OCI-LY7 (cell line): ENCODE measurements around the gene POP5. TPM values are rescaled to one million over a fixed set of nuclear protein-coding genes. Genes with fewer than 3 reads are reported as not detected.

Experiments
- BruUV-seq: library from RNA; stranded (reverse); fragments of 400-500 nt; replicated peaks from 2 replicates; lab custom pipeline; 2021; lab: Mats Ljungman, UMichigan
- CTCF ChIA-PET: fragments of 300-600 bp; sonication (Branson Sonifier 250); formaldehyde crosslinking; loops from one replicate; lab custom pipeline; 2022; ENCODE audit warnings: antibody characterized with exemption; ENCODE audit not compliant: unreplicated experiment; lab: Charles Lee
- POLR2A ChIA-PET: fragments of 300-600 bp; sonication (Branson Sonifier 250); formaldehyde crosslinking; loops from one replicate; lab custom pipeline; 2022; ENCODE audit warnings: antibody characterized with exemption; lab: Charles Lee
- DNase-seq: peaks from one replicate; pipeline ENCODE4 v3.0.0-alpha.2; 2015; ENCODE audit warnings: low spot score
- H2AFZ ChIP-seq: fragments of 200-600 bp; sonication (generic), shearing (Covaris generic); 2 replicates; pipeline ENCODE4 v1.6.1; 2014; ENCODE audit warnings: mild to moderate bottlenecking, antibody characterized with exemption, low read length, moderate library complexity
- H3K27ac ChIP-seq: fragments of 200-600 bp; sonication (generic); 2 replicates; pipeline ENCODE4 v1.5.1; 2014; ENCODE audit warnings: mixed run types, low read depth, mild to moderate bottlenecking, moderate library complexity, low read length, inconsistent platforms; ENCODE audit not compliant: poor library complexity, severe bottlenecking
- H3K36me3 ChIP-seq: fragments of 200-600 bp; sonication (generic); 2 replicates; pipeline ENCODE4 v1.6.1; 2014; ENCODE audit warnings: mild to moderate bottlenecking, antibody characterized with exemption, low read length, moderate library complexity, mixed read lengths; ENCODE audit not compliant: insufficient read depth
- H3K4me1 ChIP-seq: fragments of 200-600 bp; sonication (generic); 2 replicates; pipeline ENCODE4 v1.5.1; 2014; ENCODE audit warnings: mild to moderate bottlenecking, low read length; ENCODE audit not compliant: insufficient read depth, poor library complexity, severe bottlenecking
- H3K4me2 ChIP-seq: fragments of 200-600 bp; sonication (generic); 2 replicates; pipeline ENCODE4 v1.6.1; 2014; ENCODE audit warnings: mild to moderate bottlenecking, low read length
- H3K4me3 ChIP-seq: fragments of 200-600 bp; sonication (generic); 2 replicates; pipeline ENCODE4 v1.5.1; 2014; ENCODE audit warnings: mild to moderate bottlenecking, low read depth, low read length; ENCODE audit not compliant: poor library complexity, severe bottlenecking
- H3K79me2 ChIP-seq: fragments of 200-600 bp; sonication (generic); 2 replicates; pipeline ENCODE4 v1.6.1; 2016; ENCODE audit warnings: low read depth, mild to moderate bottlenecking, low read length, moderate library complexity, mixed read lengths; ENCODE audit not compliant: insufficient read depth
- H3K9me2 ChIP-seq: fragments of 200-600 bp; sonication (generic); 2 replicates; pipeline ENCODE4 v1.6.1; 2016; ENCODE audit warnings: mild to moderate bottlenecking, low read length, mixed read lengths; ENCODE audit not compliant: insufficient read depth
- H3K9me3 ChIP-seq: fragments of 200-600 bp; sonication (generic); 2 replicates; pipeline ENCODE4 v1.6.1; 2014; ENCODE audit warnings: mild to moderate bottlenecking, mixed run types, low read length, mixed read lengths
- H4K20me1 ChIP-seq: fragments of 200-600 bp; sonication (generic); 2 replicates; pipeline ENCODE4 v1.6.1; 2014; ENCODE audit warnings: mild to moderate bottlenecking, antibody characterized with exemption, low read length, moderate library complexity, mixed read lengths; ENCODE audit not compliant: insufficient read depth
- EZH2phosphoT487 ChIP-seq: fragments of 200-600 bp; sonication (generic); IDR thresholded peaks from 2 replicates; pipeline ENCODE4 v1.6.1; 2018; ENCODE audit warnings: low read depth, borderline replicate concordance, mild to moderate bottlenecking, mixed run types, antibody characterized with exemption, low read length, moderate library complexity, mixed read lengths
- intact Hi-C: fragments of 100-400 bp; cut with micrococcal nuclease; formaldehyde crosslinking; loops from one replicate; pipeline ENCODE4 v1.10.0; 2022; ENCODE audit not compliant: unreplicated experiment
- total RNA-seq, 2 experiments: library from RNA; depleted of rRNA in 1 of 2; stranded (reverse); fragments of >200 nt in 1 of 2; shearing (Covaris generic) in 1 of 2; gene quantifications; 2 replicates each; pipeline ENCODE4 v1.2.3, GENCODE V29; 2014 to 2022
- TF ChIP-seq, protein P1 (sequence below): fragments of 200-600 bp; sonication (generic); conservative IDR thresholded peaks from 2 replicates; pipeline ENCODE4 v1.5.1; 2014; ENCODE audit warnings: mild to moderate bottlenecking, antibody characterized with exemption, low read length, moderate library complexity, mixed read lengths

Gene POP5
- total RNA-seq, 2 experiments from 2014 or later = 61.8 to 65.8 TPM

DNA sequence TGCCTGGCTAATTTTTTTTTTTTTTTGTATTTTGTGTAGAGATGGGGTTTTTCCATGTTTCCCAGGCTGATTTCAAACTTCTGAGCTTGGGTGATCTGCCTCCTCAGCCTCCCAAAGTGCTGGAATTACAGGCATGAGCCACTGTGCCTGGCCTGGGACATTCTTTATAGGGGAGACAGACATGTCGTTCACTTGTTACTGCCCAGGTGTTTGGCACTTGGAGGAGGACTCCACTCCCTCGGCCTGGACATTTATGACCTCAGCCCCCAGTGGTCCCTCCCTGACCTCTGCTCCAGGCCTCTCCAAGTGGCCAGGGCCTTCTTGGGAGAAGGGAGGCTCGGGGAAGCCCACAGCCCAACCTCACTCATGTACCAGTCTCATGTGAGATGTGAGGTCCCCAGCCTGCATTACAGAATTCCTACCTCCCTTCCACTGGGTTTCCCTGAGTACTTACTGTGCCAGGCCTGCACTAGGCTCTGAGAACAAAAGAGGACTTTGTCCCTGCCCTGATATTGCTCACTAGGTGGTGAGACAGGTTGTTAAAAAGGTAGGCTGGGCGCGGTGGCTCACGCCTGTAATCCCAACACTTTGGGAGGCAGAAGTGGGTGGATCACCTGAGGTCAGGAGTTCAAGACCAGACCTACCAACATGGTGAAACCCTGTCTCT lies 9.7 kb upstream of the POP5 start:
- TF ChIP-seq EZH2phosphoT487 = no peak
- TF ChIP-seq, protein P1, sequence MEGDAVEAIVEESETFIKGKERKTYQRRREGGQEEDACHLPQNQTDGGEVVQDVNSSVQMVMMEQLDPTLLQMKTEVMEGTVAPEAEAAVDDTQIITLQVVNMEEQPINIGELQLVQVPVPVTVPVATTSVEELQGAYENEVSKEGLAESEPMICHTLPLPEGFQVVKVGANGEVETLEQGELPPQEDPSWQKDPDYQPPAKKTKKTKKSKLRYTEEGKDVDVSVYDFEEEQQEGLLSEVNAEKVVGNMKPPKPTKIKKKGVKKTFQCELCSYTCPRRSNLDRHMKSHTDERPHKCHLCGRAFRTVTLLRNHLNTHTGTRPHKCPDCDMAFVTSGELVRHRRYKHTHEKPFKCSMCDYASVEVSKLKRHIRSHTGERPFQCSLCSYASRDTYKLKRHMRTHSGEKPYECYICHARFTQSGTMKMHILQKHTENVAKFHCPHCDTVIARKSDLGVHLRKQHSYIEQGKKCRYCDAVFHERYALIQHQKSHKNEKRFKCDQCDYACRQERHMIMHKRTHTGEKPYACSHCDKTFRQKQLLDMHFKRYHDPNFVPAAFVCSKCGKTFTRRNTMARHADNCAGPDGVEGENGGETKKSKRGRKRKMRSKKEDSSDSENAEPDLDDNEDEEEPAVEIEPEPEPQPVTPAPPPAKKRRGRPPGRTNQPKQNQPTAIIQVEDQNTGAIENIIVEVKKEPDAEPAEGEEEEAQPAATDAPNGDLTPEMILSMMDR = no peak
- POLR2A ChIA-PET = interaction anchor here (0.7 kb wide), 1 partner anchor 40 kb away, joined by 4 read pairs; no protein-coding TSS in a partner anchor

DNA sequence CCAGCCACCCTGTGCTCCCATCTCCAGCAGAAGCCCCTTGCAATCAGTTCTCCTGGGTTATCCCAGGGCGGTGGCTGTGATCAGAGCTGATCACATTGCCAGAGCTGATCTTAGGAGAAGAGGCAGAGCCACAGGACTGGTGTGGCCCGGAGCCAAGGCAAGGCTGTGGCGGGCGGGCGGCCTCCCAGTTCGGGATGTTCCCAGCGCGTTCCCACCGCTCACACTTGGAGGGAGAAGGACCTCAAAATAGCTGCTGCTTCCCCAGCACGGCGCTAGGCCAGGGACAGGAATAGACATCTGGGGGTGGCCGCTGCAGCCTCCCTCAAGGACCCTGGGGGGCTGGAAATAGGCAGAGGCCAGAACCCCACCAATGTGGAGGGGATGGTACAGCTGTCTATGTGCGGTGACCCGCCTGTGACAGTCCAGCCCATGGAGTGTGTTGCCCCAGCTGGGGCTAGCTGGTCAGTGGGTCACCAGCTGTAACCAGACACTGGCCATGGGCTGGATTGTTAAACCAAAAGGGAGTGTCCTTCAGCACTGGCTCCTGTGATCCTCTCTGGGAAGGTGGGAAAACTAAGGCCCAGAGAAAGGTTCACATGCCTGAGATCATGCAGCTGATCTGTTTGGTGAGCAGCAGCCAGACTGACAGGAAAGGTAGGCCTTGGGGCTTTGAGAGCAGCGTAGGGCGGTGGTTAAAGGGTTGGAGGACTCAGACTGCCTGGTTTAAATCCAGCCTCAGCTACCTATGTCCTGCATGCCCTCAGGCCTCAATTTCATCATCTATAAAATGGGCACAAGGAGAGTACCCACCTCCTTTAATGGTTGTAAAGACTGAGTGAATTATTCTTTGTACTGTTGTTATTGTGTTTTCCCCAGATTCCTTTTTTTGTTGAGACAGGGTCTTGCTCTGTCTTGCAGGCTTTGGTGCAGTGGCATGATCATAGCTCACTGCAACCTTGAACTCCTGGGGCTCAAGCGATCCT lies 8.0 kb upstream of the POP5 start:
- no TSS peak for BruUV-seq
- intact Hi-C loops = no loop called here
- POLR2A ChIA-PET = no interaction called here

More for the DNA sequence above, 9.7 kb upstream of the POP5 start:
- Histone ChIP-seq H3K4me1 (peaks cover 4% of the 10 kb centered on the region), H3K27ac (no peak overlapping the region), H3K9me3 (no peaks in the 10 kb centered on the region), H3K36me3 (no peaks in the 10 kb centered on the region), H3K4me3 (no peak overlapping the region), H3K79me2 (no peaks in the 10 kb centered on the region), H4K20me1 (no peaks in the 10 kb centered on the region), H3K9me2 (no peaks in the 10 kb centered on the region), H3K4me2 (no peak overlapping the region), H2AFZ (no peak overlapping the region)
- intact Hi-C loops = no loop called here
- CTCF ChIA-PET = no interaction called here
- DNase-seq = no peak
- BruUV-seq = no TSS peak

More for the DNA sequence above, 8.0 kb upstream of the POP5 start:
- Histone ChIP-seq H3K4me2 (no peak overlapping the region), H3K9me2 (no peaks in the 10 kb centered on the region), H3K9me3 (no peaks in the 10 kb centered on the region), H4K20me1 (no peaks in the 10 kb centered on the region), H3K4me1 (peaks cover 4% of the 10 kb centered on the region), H3K79me2 (no peaks in the 10 kb centered on the region), H2AFZ (no peak overlapping the region), H3K27ac (no peak overlapping the region), H3K4me3 (no peak overlapping the region), H3K36me3 (no peaks in the 10 kb centered on the region)
- no peak for TF ChIP-seq EZH2phosphoT487
- TF ChIP-seq, protein P1 = no peak
- CTCF ChIA-PET = no interaction called here
- no peak for DNase-seq
